Measurements from ENCODE around the gene HMGN3.

- TF ChIP-seq, protein P1, sequence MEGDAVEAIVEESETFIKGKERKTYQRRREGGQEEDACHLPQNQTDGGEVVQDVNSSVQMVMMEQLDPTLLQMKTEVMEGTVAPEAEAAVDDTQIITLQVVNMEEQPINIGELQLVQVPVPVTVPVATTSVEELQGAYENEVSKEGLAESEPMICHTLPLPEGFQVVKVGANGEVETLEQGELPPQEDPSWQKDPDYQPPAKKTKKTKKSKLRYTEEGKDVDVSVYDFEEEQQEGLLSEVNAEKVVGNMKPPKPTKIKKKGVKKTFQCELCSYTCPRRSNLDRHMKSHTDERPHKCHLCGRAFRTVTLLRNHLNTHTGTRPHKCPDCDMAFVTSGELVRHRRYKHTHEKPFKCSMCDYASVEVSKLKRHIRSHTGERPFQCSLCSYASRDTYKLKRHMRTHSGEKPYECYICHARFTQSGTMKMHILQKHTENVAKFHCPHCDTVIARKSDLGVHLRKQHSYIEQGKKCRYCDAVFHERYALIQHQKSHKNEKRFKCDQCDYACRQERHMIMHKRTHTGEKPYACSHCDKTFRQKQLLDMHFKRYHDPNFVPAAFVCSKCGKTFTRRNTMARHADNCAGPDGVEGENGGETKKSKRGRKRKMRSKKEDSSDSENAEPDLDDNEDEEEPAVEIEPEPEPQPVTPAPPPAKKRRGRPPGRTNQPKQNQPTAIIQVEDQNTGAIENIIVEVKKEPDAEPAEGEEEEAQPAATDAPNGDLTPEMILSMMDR (conservative IDR thresholded peaks at IDR 0.05 in 1 of 2, IDR thresholded peaks at IDR 0.05 in 1 of 2; ENCODE audit: low read depth in 1 of 2, low read length in 2 of 2): no peak
- no peak for TF ChIP-seq EZH2 (IDR thresholded peaks at IDR 0.05; ENCODE audit: low read length, missing control alignments)
Measured at GRCh38 chr6:79184086-79184485, 50.4 kb downstream of the HMGN3 start.
